ENCODE results near the gene GHRH.

GHRH gene

DNA sequence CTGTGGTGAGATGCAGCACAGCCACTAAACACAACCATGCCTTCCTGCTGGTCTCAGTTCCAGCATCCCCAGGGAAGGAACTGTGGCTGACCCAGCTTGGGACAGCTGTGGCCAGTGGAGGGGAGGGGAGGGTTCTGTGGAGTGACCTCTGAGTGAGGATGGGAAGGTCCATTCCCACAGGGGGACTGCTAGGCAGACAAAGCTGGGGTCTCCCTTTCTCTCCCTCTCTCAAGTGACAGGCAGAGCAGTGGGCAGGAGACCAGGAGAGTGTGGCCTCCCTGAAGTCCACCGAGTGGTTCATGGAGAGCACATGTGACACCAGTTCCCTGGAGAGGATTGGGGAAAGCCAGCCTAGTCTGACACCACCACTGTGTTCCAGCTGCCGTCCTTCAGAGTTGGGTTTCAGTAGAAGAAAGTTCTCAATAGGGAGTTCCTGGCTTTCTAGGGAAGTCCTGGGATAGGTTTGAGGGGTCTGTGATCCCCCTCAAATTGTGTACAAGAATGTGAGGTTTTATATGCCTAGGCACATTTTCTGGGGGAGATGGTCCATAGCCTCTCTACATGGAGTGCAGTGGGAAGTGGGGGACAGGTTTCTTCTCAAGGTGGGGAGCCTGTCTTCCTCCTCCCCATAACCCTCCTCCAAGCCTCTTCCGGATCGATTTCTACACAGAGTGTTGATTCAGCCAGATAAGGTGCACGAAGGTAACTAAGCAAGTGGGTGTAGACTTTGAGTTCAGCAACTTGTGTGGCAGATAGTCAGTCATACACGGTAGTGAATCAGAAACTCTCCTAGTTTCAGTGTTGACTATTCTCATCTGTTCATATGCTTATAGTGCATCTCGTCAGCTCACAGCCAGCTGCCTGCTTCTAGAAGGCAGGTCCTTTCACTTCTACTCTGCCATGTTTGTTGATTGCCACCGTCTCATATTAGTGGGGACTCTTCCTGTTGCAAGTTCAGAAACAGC is 46.8 kb upstream of the GHRH start:
- Histone ChIP-seq H3K4me3 (ENCODE audit: severe bottlenecking) (no peak overlapping the region), H3K36me3 (ENCODE audit: low read depth) (peaks cover 90% of the 10 kb centered on the region), H3K27me3 (ENCODE audit: insufficient read depth, poor library complexity, severe bottlenecking) (no peaks in the 10 kb centered on the region), H3K27ac (ENCODE audit: poor library complexity, severe bottlenecking) (no peak overlapping the region), H3K4me1 (ENCODE audit: insufficient read depth, poor library complexity, severe bottlenecking) (peaks cover 12% of the 10 kb centered on the region), H3K9me3 (ENCODE audit: severe bottlenecking) (no peaks in the 10 kb centered on the region)
- DNase-seq (ENCODE audit: low spot score) (no peak), ATAC-seq (ENCODE audit: low read depth) (no peak)
- TF ChIP-seq, protein P1, sequence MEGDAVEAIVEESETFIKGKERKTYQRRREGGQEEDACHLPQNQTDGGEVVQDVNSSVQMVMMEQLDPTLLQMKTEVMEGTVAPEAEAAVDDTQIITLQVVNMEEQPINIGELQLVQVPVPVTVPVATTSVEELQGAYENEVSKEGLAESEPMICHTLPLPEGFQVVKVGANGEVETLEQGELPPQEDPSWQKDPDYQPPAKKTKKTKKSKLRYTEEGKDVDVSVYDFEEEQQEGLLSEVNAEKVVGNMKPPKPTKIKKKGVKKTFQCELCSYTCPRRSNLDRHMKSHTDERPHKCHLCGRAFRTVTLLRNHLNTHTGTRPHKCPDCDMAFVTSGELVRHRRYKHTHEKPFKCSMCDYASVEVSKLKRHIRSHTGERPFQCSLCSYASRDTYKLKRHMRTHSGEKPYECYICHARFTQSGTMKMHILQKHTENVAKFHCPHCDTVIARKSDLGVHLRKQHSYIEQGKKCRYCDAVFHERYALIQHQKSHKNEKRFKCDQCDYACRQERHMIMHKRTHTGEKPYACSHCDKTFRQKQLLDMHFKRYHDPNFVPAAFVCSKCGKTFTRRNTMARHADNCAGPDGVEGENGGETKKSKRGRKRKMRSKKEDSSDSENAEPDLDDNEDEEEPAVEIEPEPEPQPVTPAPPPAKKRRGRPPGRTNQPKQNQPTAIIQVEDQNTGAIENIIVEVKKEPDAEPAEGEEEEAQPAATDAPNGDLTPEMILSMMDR (IDR thresholded peaks at IDR 0.05; ENCODE audit: poor library complexity, severe bottlenecking), result no peak

DNA sequence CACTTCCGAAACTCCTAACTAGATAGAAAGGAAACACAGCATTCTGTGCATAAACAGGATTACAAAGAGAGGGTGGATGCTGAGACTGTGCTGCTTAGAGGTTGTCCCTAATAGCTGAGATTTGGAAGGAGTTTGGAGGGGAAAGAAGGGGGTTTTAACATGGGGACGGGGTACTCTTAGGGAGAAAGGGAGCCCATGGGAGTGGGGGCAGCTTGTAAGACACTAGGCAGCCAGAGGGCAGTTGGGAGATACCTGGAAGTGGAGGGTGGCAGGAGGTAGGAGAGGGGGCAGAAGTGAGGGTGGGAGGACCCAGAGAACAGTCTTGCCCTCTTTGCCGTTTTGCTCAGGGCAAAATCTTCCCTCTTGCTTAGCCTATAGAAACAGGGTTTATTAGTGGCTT is 44.2 kb upstream of the GHRH start:
- ATAC-seq (ENCODE audit: low read depth) (no peak), DNase-seq (ENCODE audit: low spot score) (no peak)
- H3K4me1 ChIP-seq (ENCODE audit: insufficient read depth, poor library complexity, severe bottlenecking), result peaks cover 5% of the 10 kb centered on the region
- H3K27ac ChIP-seq (ENCODE audit: poor library complexity, severe bottlenecking), result no peak overlapping the region
- no peaks in the 10 kb centered on the region for H3K9me3 ChIP-seq (ENCODE audit: severe bottlenecking)
- TF ChIP-seq, protein P1 (IDR thresholded peaks at IDR 0.05; ENCODE audit: poor library complexity, severe bottlenecking), result no peak
- peaks cover 92% of the 10 kb centered on the region for H3K36me3 ChIP-seq (ENCODE audit: low read depth)
- H3K27me3 ChIP-seq (ENCODE audit: insufficient read depth, poor library complexity, severe bottlenecking), result no peaks in the 10 kb centered on the region
- H3K4me3 ChIP-seq (ENCODE audit: severe bottlenecking), result no peak overlapping the region

DNA sequence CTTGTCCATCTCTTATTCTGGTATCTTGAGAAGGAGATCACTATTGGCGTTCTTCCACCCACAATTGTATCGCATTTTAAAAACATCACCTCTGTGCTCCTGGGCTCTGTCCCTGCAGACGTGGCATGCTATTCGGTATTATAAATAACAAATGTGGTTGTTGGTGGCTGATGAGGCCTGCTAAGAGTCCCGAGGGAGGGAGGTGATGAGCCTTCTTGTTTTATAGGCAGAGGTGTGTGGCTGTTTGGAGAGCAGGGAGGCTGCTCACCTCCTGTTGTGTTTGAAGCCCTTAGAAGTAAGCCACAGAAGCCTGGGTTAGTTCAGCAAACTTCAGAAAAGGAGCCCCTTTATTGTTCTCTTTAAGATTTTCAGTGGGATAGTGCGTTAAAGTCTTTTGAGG is 43.5 kb upstream of the GHRH start:
- Histone ChIP-seq H3K36me3 (ENCODE audit: low read depth) (peaks cover 92% of the 10 kb centered on the region), H3K27ac (ENCODE audit: poor library complexity, severe bottlenecking) (no peak overlapping the region), H3K9me3 (ENCODE audit: severe bottlenecking) (no peaks in the 10 kb centered on the region), H3K27me3 (ENCODE audit: insufficient read depth, poor library complexity, severe bottlenecking) (no peaks in the 10 kb centered on the region), H3K4me1 (ENCODE audit: insufficient read depth, poor library complexity, severe bottlenecking) (peaks cover 5% of the 10 kb centered on the region), H3K4me3 (ENCODE audit: severe bottlenecking) (no peak overlapping the region)
- DNase-seq (ENCODE audit: low spot score) (no peak), ATAC-seq (ENCODE audit: low read depth) (no peak)
- TF ChIP-seq, protein P1 (IDR thresholded peaks at IDR 0.05; ENCODE audit: poor library complexity, severe bottlenecking), result no peak

DNA sequence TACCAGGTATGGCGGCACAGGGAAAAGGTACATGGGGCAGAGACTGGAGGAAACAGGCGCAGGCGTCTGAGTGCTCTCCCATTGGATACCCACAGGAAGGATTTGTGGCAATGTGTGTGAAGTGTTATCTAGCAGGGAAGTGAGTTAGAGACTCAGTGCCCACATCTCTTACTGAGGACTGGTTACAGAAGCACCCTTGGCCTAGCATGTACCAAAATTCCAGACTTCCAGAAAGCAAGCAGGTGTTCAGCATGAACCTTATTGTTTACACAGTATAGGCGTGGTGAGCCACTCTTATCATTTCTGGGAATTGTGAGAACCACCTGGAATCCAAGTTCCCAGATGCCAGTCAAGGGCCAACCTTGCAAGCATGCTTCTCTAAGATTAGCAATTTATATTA is 42.0 kb upstream of the GHRH start:
- Histone ChIP-seq H3K27me3 (ENCODE audit: insufficient read depth, poor library complexity, severe bottlenecking) (no peaks in the 10 kb centered on the region), H3K4me1 (ENCODE audit: insufficient read depth, poor library complexity, severe bottlenecking) (peaks cover 7% of the 10 kb centered on the region), H3K36me3 (ENCODE audit: low read depth) (peaks cover 85% of the 10 kb centered on the region), H3K27ac (ENCODE audit: poor library complexity, severe bottlenecking) (no peak overlapping the region), H3K9me3 (ENCODE audit: severe bottlenecking) (no peaks in the 10 kb centered on the region), H3K4me3 (ENCODE audit: severe bottlenecking) (no peak overlapping the region)
- TF ChIP-seq, protein P1 (IDR thresholded peaks at IDR 0.05; ENCODE audit: poor library complexity, severe bottlenecking), result no peak
- DNase-seq (ENCODE audit: low spot score), result no peak
- peak; percentile 48 for ATAC-seq (ENCODE audit: low read depth)

DNA sequence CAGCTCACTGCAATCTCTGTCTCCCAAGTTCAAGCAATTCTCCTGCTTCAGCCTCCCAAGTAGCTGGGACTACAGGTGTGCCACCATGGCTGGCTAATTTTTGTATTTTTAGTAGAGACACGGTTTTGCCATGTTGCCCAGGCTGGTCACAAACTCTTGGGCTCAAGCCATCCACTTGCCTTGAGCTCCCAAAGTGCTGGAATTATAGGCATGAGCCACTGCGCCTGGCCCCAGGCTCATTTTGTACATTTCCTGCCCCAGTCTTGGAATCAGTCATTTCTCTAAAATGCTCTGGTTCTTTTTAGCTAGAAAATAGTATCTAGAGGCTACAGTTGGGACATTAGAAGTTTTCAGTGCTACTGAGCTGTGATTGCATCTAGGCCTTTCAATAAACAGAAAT is 41.4 kb upstream of the GHRH start:
- no peak for ATAC-seq (ENCODE audit: low read depth)
- Histone ChIP-seq H3K27me3 (ENCODE audit: insufficient read depth, poor library complexity, severe bottlenecking) (no peaks in the 10 kb centered on the region), H3K9me3 (ENCODE audit: severe bottlenecking) (no peaks in the 10 kb centered on the region), H3K4me3 (ENCODE audit: severe bottlenecking) (no peak overlapping the region), H3K36me3 (ENCODE audit: low read depth) (peaks cover 85% of the 10 kb centered on the region), H3K27ac (ENCODE audit: poor library complexity, severe bottlenecking) (no peak overlapping the region), H3K4me1 (ENCODE audit: insufficient read depth, poor library complexity, severe bottlenecking) (peaks cover 14% of the 10 kb centered on the region)
- no peak for DNase-seq (ENCODE audit: low spot score)
- TF ChIP-seq, protein P1 (IDR thresholded peaks at IDR 0.05; ENCODE audit: poor library complexity, severe bottlenecking), result no peak
